ENCODE measurements around the gene AOPEP.
"Not testable (repeated sequence)": the region's sequence is repeated elsewhere in the genome, so short reads cannot be mapped to it uniquely, and the experiment has no call there.

DNA sequence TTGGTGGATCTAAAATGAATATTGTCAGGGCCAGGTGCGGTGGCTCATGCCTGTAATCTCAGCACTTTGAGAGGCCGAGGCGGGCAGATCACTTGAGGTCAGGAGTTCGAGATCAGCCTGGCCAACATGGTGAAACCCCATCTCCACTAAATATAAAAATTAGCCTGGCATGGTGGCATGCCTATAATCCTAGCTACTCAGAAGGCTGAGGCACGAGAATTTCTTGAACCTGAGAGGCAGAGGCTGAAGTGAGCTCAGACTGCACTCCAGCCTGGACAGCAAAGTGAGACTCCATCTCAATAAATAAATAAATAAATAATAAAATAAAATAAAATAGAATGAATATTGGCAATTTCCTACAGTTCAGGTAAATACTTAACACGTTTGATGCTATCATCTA, 213.8 kb downstream of the AOPEP start:
- TF ChIP-seq, protein P1, sequence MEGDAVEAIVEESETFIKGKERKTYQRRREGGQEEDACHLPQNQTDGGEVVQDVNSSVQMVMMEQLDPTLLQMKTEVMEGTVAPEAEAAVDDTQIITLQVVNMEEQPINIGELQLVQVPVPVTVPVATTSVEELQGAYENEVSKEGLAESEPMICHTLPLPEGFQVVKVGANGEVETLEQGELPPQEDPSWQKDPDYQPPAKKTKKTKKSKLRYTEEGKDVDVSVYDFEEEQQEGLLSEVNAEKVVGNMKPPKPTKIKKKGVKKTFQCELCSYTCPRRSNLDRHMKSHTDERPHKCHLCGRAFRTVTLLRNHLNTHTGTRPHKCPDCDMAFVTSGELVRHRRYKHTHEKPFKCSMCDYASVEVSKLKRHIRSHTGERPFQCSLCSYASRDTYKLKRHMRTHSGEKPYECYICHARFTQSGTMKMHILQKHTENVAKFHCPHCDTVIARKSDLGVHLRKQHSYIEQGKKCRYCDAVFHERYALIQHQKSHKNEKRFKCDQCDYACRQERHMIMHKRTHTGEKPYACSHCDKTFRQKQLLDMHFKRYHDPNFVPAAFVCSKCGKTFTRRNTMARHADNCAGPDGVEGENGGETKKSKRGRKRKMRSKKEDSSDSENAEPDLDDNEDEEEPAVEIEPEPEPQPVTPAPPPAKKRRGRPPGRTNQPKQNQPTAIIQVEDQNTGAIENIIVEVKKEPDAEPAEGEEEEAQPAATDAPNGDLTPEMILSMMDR (IDR thresholded peaks at IDR 0.05; ENCODE audit: low read length) = not testable (repeated sequence)
- TF ChIP-seq EZH2 (optimal IDR thresholded peaks at IDR 0.05; ENCODE audit: low read depth, low read length) = not testable (repeated sequence)

Data from MM.1S (cell line).